Cardiac muscle cell (in vitro differentiated cells and primary cell): ENCODE measurements around the gene NUAK1. TPM values are rescaled to one million over a fixed set of nuclear protein-coding genes. Genes with fewer than 3 reads are reported as not detected.
A peak's percentile ranks its signal among the peaks of the same experiment; 100 is the strongest.

ENCODE experiments used
- DNase-seq, 2 donors: peaks; one replicate each; pipeline versions ENCODE4 v3.0.0 to v3.0.0-alpha.2; 2010 to 2017; ENCODE audit warnings: low read depth in 1 of 2, low spot score in 1 of 2
- H3K27ac ChIP-seq: fragments of 200-600 bp; sonication (generic); 2 replicates; pipeline ENCODE4 v1.5.1; 2016
- H3K27me3 ChIP-seq: fragments of 200-600 bp; sonication (generic); 2 replicates; pipeline ENCODE4 v1.6.0; 2016; ENCODE audit warnings: control low read depth
- H3K36me3 ChIP-seq: fragments of 200-600 bp; sonication (generic); 2 replicates; pipeline ENCODE4 v1.5.1; 2016; ENCODE audit warnings: control low read depth
- H3K4me1 ChIP-seq: fragments of 200-600 bp; sonication (generic); 2 replicates; pipeline ENCODE4 v1.8.1; 2017; ENCODE audit warnings: low read depth, mild to moderate bottlenecking, mixed run types
- H3K4me3 ChIP-seq: fragments of 200-600 bp; sonication (generic); 2 replicates; pipeline ENCODE4 v1.5.1; 2016; ENCODE audit warnings: mild to moderate bottlenecking
- H3K9me3 ChIP-seq: fragments of 200-600 bp; sonication (generic); 2 replicates; pipeline ENCODE4 v1.5.1; 2017; ENCODE audit warnings: low read depth, mild to moderate bottlenecking, control low read depth
- CTCF ChIP-seq: IDR thresholded peaks from 2 replicates; pipeline ENCODE4 v1.5.1; 2012; ENCODE audit warnings: low read depth, mild to moderate bottlenecking, low read length
- polyA plus RNA-seq: library from polyadenylated mRNA; unstranded; fragments of >200 nt; fragmentation: Nextera tagmentation; extraction: Ambion mirVana; gene quantifications from 2 replicates; pipeline ENCODE4 v1.2.1, GENCODE V29; 2016
- total RNA-seq: library from RNA; depleted of rRNA; stranded (reverse); fragments of >200 nt; gene quantifications from 2 replicates; pipeline ENCODE4 v1.2.3, GENCODE V29; 2016

NUAK1 gene
- total and polyA plus RNA-seq, 2 experiments from 2014 or later: 2.9 to 7.2 TPM

GRCh38 chr12:106039646-106040404 lies 98.9 kb downstream of the NUAK1 start:
- no peaks in the 10 kb centered on the region for H3K27me3 ChIP-seq
- H3K4me1 ChIP-seq: no peaks in the 10 kb centered on the region
- no peak overlapping the region for H3K4me3 ChIP-seq
- no peak for DNase-seq
- H3K27ac ChIP-seq: no peak overlapping the region
- no peaks in the 10 kb centered on the region for H3K36me3 ChIP-seq
- TF ChIP-seq CTCF: no peak
- no peaks in the 10 kb centered on the region for H3K9me3 ChIP-seq

- no peaks in the 10 kb centered on the region for H3K27me3 ChIP-seq
- H3K4me3 ChIP-seq: no peak overlapping the region
- no peak for DNase-seq
- TF ChIP-seq CTCF: no peak
- no peaks in the 10 kb centered on the region for H3K36me3 ChIP-seq
- no peak overlapping the region for H3K27ac ChIP-seq
- H3K4me1 ChIP-seq: no peaks in the 10 kb centered on the region
- no peaks in the 10 kb centered on the region for H3K9me3 ChIP-seq
Observed at GRCh38 chr12:106039242-106039641, 99.5 kb downstream of the NUAK1 start.

GRCh38 chr12:106037524-106038298 lies 101.0 kb downstream of the NUAK1 start:
- Histone ChIP-seq H3K4me3 (no peak overlapping the region), H3K4me1 (no peaks in the 10 kb centered on the region), H3K36me3 (no peaks in the 10 kb centered on the region), H3K27ac (no peak overlapping the region), H3K9me3 (no peaks in the 10 kb centered on the region), H3K27me3 (no peaks in the 10 kb centered on the region)
- peak in 1 of 2 donors; percentile 13 for DNase-seq
- TF ChIP-seq CTCF: no peak

- H3K36me3 ChIP-seq: no peaks in the 10 kb centered on the region
- DNase-seq: no peak
- H3K4me1 ChIP-seq: peaks cover 3% of the 10 kb centered on the region
- no peak for TF ChIP-seq CTCF
- no peak overlapping the region for H3K4me3 ChIP-seq
- no peaks in the 10 kb centered on the region for H3K9me3 ChIP-seq
- no peaks in the 10 kb centered on the region for H3K27me3 ChIP-seq
- no peak overlapping the region for H3K27ac ChIP-seq
Observed at GRCh38 chr12:106035421-106035820, 103.3 kb downstream of the NUAK1 start.

GRCh38 chr12:106034316-106034715 lies 104.4 kb downstream of the NUAK1 start:
- Histone ChIP-seq H3K4me1 (peaks cover 3% of the 10 kb centered on the region), H3K4me3 (no peak overlapping the region), H3K27ac (no peak overlapping the region), H3K27me3 (no peaks in the 10 kb centered on the region), H3K36me3 (no peaks in the 10 kb centered on the region), H3K9me3 (no peaks in the 10 kb centered on the region)
- TF ChIP-seq CTCF: no peak
- peak in 1 of 2 donors; percentile 6 for DNase-seq
